ENCODE measurements around the gene RNPEPL1.
A peak's percentile ranks its signal among the peaks of the same experiment; 100 is the strongest.
"Not testable (repeated sequence)": the region's sequence is repeated elsewhere in the genome, so short reads cannot be mapped to it uniquely, and the experiment has no call there.

Gene RNPEPL1

GRCh38 chr2:240561325-240561971, 6.8 kb upstream of the RNPEPL1 start:
- DNase-seq (ENCODE audit: insufficient read length, low spot score), result no peak
- TF ChIP-seq POU2F2 (IDR thresholded peaks at IDR 0.05; ENCODE audit: low read depth, low read length) (no peak; the same call in 1 of the 2 replicates), SPI1 (IDR thresholded peaks at IDR 0.05; ENCODE audit: low read depth, low read length) (no peak), PAX5 (IDR thresholded peaks at IDR 0.05; ENCODE audit: insufficient read depth, low read length, severe bottlenecking) (no peak), POLR2A (IDR thresholded peaks at IDR 0.05; ENCODE audit: low read depth, low read length) (no peak), POLR2AphosphoS5 (IDR thresholded peaks at IDR 0.05; ENCODE audit: low read depth, low read length) (no peak; the same call in 1 of the 2 replicates), TAF1 (IDR thresholded peaks at IDR 0.05; ENCODE audit: low read depth, low read length) (no peak; the same call in 1 of the 2 replicates)
- no peak for FAIRE-seq

GRCh38 chr2:240563231-240563630, 5.1 kb upstream of the RNPEPL1 start:
- FAIRE-seq; DNase-seq (ENCODE audit: insufficient read length, low spot score): not testable (repeated sequence)

GRCh38 chr2:240563951-240564560, 4.2 kb upstream of the RNPEPL1 start:
- peak; percentile 23; the same call in 1 of the 2 replicates for TF ChIP-seq POLR2A (IDR thresholded peaks at IDR 0.05; ENCODE audit: low read depth, low read length)
- TF ChIP-seq POU2F2 (IDR thresholded peaks at IDR 0.05; ENCODE audit: low read depth, low read length), result no peak
- TF ChIP-seq POLR2AphosphoS5 (IDR thresholded peaks at IDR 0.05; ENCODE audit: low read depth, low read length), result no peak
- no peak for TF ChIP-seq SPI1 (IDR thresholded peaks at IDR 0.05; ENCODE audit: low read depth, low read length)
- no peak for TF ChIP-seq TAF1 (IDR thresholded peaks at IDR 0.05; ENCODE audit: low read depth, low read length)
- DNase-seq (ENCODE audit: insufficient read length, low spot score) (no peak), FAIRE-seq (no peak)

- DNase-seq (ENCODE audit: insufficient read length, low spot score), result no peak
- peak; percentile 84 for FAIRE-seq
- 0 out of 2 replicates have a peak, but pooled peaks have one; percentile 5 for TF ChIP-seq POLR2A (IDR thresholded peaks at IDR 0.05; ENCODE audit: low read depth, low read length)
- TF ChIP-seq POLR2AphosphoS5 (IDR thresholded peaks at IDR 0.05; ENCODE audit: low read depth, low read length), result 0 out of 2 replicates have a peak, but pooled peaks have one; percentile 35
- no peak for TF ChIP-seq TAF1 (IDR thresholded peaks at IDR 0.05; ENCODE audit: low read depth, low read length)
- TF ChIP-seq POU2F2 (IDR thresholded peaks at IDR 0.05; ENCODE audit: low read depth, low read length), result 0 out of 2 replicates have a peak, but pooled peaks have one; percentile 24
- TF ChIP-seq PAX5 (IDR thresholded peaks at IDR 0.05; ENCODE audit: insufficient read depth, low read length, severe bottlenecking), result no peak
These were observed 3.5 kb upstream of the RNPEPL1 start for GRCh38 chr2:240564561-240565332.

- FAIRE-seq, result peak; percentile 85
These were observed 2.7 kb upstream of the RNPEPL1 start for GRCh38 chr2:240565333-240566202.

GRCh38 chr2:240566203-240567136, 1.8 kb upstream of the RNPEPL1 start:
- peak; percentile 82 for FAIRE-seq
- TF ChIP-seq POLR2AphosphoS5 (IDR thresholded peaks at IDR 0.05; ENCODE audit: low read depth, low read length) (no peak), POLR2A (IDR thresholded peaks at IDR 0.05; ENCODE audit: low read depth, low read length) (0 out of 2 replicates have a peak, but pooled peaks have one; percentile 36), POU2F2 (IDR thresholded peaks at IDR 0.05; ENCODE audit: low read depth, low read length) (0 out of 2 replicates have a peak, but pooled peaks have one; percentile 14), TAF1 (IDR thresholded peaks at IDR 0.05; ENCODE audit: low read depth, low read length) (no peak; the same call in 1 of the 2 replicates)
- DNase-seq (ENCODE audit: insufficient read length, low spot score), result peak; percentile 80

More at GRCh38 chr2:240565333-240566202, 2.7 kb upstream of the RNPEPL1 start:
- no peak for DNase-seq (ENCODE audit: insufficient read length, low spot score)
- TF ChIP-seq POU2F2 (IDR thresholded peaks at IDR 0.05; ENCODE audit: low read depth, low read length) (peak; percentile 65; the same call in 1 of the 2 replicates), PAX5 (IDR thresholded peaks at IDR 0.05; ENCODE audit: insufficient read depth, low read length, severe bottlenecking) (no peak), POLR2A (IDR thresholded peaks at IDR 0.05; ENCODE audit: low read depth, low read length) (peak; percentile 62), SPI1 (IDR thresholded peaks at IDR 0.05; ENCODE audit: low read depth, low read length) (peak; percentile 38; the same call in 1 of the 2 replicates), POLR2AphosphoS5 (IDR thresholded peaks at IDR 0.05; ENCODE audit: low read depth, low read length) (no peak; the same call in 1 of the 2 replicates), TAF1 (IDR thresholded peaks at IDR 0.05; ENCODE audit: low read depth, low read length) (peak; percentile 71; the same call in 1 of the 2 replicates)

GRCh38 chr2:240567137-240567871, 980 bp upstream of the RNPEPL1 start:
- TF ChIP-seq POLR2AphosphoS5 (IDR thresholded peaks at IDR 0.05; ENCODE audit: low read depth, low read length), result no peak
- TF ChIP-seq POLR2A (IDR thresholded peaks at IDR 0.05; ENCODE audit: low read depth, low read length), result no peak
- no peak for TF ChIP-seq SPI1 (IDR thresholded peaks at IDR 0.05; ENCODE audit: low read depth, low read length)
- no peak for TF ChIP-seq TAF1 (IDR thresholded peaks at IDR 0.05; ENCODE audit: low read depth, low read length)
- no peak for TF ChIP-seq POU2F2 (IDR thresholded peaks at IDR 0.05; ENCODE audit: low read depth, low read length)
- no peak for TF ChIP-seq PAX5 (IDR thresholded peaks at IDR 0.05; ENCODE audit: insufficient read depth, low read length, severe bottlenecking)
- DNase-seq (ENCODE audit: insufficient read length, low spot score) (no peak), FAIRE-seq (peak; percentile 20)
